GM12801 (cell line): ENCODE data around the gene DDX4.

Experiments
- TF ChIP-seq, protein P1 (sequence below): IDR thresholded peaks from one replicate; pipeline ENCODE4 v1.5.1; 2011; ENCODE audit warnings: control low read depth; ENCODE audit not compliant: insufficient read length; ENCODE audit errors: extremely low read depth

The DDX4 gene

DNA sequence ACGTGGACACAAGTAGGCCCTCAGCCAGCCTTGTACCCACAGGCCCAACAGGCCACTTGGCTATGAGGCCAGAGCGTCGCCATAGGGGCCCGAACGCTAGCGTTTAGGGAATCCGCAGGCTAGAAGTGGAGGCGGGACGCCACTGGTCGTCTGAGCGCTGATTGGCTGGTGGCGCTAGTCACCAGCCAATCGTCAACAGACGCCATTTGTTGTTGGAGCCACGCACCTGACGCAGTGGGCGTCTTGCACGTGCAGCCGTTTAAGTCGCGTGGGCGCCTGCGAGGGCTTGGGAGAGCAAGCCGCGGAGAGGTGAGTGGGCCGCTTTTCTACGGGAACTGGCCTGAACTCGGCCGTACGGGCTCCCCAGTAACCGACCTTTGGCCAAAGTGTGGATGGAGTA, at the start of gene DDX4:
Gene DDX4 (plus strand): TSS at position 269 of the 400 bp plus-strand sequence. CDS start 903 bp downstream, outside the sequence.
- TF ChIP-seq, protein P1, sequence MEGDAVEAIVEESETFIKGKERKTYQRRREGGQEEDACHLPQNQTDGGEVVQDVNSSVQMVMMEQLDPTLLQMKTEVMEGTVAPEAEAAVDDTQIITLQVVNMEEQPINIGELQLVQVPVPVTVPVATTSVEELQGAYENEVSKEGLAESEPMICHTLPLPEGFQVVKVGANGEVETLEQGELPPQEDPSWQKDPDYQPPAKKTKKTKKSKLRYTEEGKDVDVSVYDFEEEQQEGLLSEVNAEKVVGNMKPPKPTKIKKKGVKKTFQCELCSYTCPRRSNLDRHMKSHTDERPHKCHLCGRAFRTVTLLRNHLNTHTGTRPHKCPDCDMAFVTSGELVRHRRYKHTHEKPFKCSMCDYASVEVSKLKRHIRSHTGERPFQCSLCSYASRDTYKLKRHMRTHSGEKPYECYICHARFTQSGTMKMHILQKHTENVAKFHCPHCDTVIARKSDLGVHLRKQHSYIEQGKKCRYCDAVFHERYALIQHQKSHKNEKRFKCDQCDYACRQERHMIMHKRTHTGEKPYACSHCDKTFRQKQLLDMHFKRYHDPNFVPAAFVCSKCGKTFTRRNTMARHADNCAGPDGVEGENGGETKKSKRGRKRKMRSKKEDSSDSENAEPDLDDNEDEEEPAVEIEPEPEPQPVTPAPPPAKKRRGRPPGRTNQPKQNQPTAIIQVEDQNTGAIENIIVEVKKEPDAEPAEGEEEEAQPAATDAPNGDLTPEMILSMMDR = no peak

DNA sequence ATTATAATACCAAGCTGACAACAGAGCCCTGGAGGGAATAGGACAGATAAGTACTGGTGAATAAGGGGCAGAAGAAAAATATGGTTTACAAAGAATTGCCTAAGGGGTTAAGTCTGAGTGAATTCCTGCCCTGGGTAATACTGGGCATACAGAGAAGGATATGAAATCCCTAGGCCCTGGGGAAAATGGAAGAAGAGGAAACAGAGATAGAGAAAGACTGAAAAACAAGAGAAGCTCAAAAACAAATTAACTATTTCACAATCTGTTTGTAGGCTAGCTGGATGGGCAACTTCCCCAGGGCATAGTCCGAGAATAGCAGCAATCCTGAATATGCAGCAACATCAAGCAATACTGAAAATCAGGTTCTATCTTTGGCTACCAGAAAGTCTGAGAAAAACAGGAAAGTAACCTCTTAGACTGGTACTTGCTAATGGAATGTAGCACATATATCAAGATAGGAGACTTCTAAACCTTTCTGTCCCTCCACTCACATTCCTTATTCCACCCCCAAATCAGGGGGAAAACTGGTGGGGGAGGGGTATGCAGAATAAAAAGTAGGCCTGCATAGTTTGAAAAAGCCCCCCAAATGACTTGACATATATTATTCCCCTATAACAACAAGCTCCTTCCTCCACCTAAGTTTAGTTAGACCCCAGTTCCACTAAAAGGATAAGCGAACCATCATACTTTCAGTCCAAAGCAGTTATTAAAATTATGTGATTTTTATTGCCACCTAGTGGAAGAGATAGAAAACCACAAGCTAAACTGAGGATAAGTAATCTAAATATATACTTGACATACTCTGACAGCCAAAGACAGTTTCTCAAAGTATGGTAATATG, 46.4 kb upstream of the DDX4 start:
- TF ChIP-seq, protein P1 = no peak

DNA sequence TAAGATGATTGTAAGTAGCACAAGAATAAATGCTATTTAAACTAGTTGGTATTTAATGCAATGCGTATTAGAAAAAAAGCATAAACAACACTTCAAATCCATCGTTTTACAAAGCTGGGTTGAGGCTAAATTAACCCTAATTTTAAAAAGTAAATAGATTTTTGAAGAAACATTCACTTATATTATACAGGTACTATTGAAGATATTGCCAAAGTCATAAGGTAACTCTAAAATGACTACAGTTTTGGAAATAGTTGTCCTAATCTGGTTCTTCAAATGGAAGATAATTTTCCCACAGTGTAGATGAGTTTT, 45.8 kb upstream of the DDX4 start:
- TF ChIP-seq, protein P1 = no peak

DNA sequence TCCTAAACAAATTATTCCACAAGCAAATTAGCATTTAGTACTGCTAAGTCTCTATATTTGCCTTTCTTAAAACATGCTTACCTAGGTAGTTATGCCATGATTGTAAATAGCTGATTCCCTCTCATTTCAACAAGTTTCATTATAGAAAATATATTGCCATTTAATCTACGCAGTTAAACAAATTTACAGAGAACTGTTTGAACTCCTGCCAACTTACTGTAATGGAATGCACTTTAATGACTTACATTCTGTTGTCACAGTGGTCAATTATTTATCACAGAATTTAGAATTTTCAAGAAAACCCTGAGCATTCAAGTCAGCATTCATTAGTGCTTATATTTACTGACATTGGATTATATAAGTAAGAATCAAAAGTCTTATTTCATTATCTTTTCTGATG, 45.4 kb upstream of the DDX4 start:
- TF ChIP-seq, protein P1 = no peak

DNA sequence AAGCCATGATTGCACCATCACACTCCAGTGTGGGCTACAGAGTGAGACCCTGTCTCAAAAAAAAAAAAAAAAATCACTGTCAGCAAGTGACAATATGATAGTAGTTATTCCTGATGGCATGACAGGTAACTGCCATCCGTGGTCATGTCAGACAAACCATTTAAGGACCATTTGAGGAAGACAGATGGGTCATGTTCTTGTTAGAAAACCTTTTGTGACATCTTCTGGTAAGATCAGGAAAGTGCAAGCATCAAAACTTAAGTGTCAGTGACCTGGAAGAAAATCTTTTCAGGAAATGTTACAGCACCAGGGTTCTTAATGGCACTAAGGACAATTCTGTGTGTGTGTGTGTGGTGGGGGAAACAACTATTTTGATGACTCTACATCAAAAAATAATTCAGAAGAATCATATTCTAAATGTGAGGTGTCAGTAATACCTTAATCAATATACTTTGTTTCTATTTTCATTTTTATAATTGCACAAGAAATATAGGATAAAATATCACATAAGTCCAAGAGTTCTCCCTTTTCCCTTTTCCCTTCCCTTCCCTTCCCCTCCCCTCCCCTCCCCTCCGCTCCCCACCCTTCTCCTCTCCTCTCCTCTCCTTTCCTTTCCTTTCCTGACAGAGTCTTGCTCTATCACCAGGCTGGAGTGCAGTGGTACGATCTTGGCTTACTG, 43.6 kb upstream of the DDX4 start:
- TF ChIP-seq, protein P1 = no peak

DNA sequence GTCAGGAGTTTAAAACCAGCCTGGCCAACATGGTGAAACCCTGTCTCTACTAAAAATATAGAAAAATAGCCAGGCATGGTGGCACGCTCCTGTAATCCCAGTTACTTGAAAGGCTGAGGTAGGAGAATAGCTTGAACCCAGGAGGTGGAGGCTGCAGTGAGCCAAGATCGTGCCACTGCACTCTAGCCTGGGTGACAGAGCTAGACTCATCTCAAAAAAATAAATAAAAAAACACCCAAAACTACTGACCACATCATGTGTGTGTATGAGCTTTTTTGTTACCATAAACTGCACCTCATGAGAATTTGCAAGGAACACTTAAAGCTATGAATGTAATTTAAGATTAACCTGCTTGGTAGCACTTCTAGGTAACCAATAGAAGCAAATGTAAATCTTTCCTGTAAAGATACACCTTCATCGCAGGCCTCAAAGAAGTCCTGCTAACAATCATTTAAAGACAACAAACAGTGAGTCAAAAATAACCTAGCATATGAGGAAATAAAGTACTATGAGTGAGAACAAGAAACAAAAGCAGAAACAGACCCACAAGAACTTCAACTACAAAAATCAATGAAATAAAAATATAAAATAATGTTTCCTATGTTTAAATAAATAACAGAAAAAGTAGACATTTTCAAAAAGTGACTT, 38.7 kb upstream of the DDX4 start:
- TF ChIP-seq, protein P1 = no peak

DNA sequence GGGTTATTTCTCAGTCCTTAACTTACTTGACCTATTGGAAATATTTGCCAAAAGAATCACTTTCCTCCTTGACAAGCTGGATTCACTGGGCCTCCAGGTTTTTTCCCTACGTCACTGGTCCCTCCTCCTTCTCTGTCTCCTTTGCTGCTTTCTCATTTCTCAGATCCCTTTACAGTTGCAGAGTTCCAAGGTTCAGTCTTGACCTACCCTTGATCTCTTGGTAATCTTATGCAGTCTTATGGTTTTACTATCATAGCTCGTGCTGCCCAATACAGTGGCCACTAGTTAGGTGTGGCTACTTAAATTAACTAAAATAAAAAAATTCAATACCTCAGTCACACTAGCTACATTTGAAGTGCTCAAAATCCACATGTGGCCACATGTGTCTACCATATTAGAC, 37.1 kb upstream of the DDX4 start:
- TF ChIP-seq, protein P1 = no peak
